HG03175 (cell line): Measurements from ENCODE around the gene PLEKHM3.
A peak's percentile ranks its signal among the peaks of the same experiment; 100 is the strongest.
"Not testable (repeated sequence)": the region's sequence is repeated elsewhere in the genome, so short reads cannot be mapped to it uniquely, and the experiment has no call there.

ENCODE experiments used
- ATAC-seq: cut with Tn5 transposase; IDR thresholded peaks from one replicate; pipeline ENCODE4 v1.9.1; 2021; ENCODE audit warnings: mild to moderate bottlenecking, moderate library complexity; ENCODE audit not compliant: unreplicated experiment

PLEKHM3 gene

GRCh38 chr2:207951734-207952470, 73.4 kb downstream of the PLEKHM3 start:
- ATAC-seq = no peak

- ATAC-seq = no peak
Measured at GRCh38 chr2:207950761-207951114, 74.6 kb downstream of the PLEKHM3 start.

DNA sequence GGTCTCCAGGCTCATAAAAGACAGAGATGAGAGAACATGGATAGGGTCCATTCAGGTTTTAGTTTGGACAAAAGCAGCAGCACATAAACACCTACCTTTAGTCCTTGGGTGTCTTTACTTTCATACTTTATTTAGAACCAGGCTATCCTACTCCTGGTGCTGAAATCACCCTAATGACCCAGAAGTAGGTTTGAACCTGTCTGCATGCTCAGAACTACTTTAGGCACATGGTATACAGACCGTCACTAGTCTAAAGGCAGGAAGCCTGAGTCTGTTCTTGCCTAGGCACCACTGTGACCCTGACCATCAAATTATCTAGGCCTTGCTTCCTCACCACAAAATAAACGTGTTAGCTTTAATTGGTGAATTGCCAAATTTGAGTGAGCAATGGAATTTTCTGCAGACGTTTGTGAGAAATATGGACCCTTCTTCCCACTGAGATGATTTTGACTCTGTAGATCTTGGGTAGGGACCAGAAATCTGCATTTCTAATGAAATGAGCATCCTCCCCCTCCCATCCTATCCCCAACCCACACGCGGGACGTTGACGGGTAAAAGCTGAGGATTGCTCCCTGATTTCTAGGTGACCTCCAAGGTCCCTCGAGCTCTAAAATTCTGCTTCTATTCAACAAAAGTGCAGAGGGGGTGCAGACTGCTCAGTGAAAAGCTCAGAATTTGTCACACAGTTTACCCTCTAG, 75.1 kb downstream of the PLEKHM3 start:
- no peak for ATAC-seq

GRCh38 chr2:207949245-207949644, 76.1 kb downstream of the PLEKHM3 start:
- ATAC-seq = not testable (repeated sequence)

- ATAC-seq = no peak
Measured at GRCh38 chr2:207944979-207945600, 80.2 kb downstream of the PLEKHM3 start.

DNA sequence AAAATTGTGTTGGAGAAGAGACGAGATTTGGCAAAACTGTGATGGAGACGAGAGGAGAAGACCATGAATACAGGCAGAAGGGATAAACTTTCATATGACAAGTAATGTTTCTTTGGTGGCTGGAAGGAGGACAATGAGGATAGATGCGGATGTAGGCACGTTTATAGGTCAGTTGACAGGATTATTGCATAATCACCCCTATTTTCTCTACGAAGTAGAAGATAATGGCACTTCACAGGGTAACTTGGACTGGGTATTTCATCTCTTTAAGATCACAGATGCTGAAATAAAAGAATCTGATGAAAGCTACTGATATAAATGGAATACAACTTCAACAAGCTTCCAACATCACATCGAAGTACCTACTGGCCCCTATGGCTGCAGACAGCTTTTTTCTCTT, 81.0 kb downstream of the PLEKHM3 start:
- ATAC-seq = no peak

DNA sequence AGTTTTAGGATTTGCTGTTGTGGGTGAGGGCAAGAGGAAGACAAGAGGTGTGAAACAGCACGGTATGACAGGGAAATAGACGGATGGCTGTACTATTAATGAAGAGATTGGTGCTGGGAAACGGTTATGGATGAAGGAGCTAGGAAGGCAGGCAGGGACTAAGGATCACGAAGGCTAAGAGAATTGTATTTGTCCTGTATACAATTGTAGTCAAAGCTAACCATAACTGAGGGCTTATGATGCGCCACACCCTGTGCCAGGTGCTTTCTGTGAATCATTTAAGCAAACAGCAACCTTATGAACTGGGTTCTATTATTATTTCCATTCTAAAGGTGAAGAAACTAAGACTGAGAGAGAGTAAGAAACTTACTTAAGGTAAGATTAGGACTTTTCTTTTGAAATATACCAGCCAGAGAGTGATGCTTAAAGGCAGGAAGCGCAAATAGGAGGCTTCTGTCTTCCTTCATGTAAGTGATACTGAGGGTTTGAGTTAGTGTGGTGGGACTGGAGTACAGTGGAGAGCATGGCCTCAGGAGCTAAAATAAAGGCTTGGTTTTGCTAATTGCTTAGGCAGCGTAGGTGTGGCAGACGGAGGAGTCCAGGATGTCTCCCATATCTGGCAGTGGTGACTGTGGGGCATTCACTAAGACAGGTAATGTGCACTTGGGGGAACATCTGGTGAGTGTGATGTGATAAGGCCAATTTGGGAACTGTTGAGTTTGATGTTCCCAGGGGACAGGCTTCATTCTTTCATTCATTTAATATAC, 85.8 kb downstream of the PLEKHM3 start:
- ATAC-seq = no peak

- no peak for ATAC-seq
Measured at GRCh38 chr2:207938886-207939285, 86.4 kb downstream of the PLEKHM3 start.

DNA sequence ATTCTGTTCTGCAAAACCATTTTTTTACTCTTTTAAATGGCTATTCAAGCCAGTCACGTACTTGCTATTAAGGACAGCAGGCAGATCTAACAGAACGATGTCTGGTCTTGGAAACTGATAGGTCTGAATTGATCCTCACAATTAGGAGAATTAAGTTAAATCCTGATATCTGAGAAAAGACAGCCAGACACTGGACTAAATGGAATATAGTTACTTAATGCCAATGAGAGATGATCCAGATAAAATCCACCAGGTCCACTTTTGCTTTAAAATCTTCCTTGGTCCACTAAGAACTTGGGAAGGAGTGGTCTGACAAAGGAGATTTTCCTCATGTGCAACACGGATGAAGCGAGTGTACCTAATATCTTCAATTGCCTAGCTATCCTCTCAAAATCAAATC, 86.9 kb downstream of the PLEKHM3 start:
- ATAC-seq = no peak

GRCh38 chr2:207937823-207938222, 87.5 kb downstream of the PLEKHM3 start:
- no peak for ATAC-seq

GRCh38 chr2:207937253-207937652, 88.1 kb downstream of the PLEKHM3 start:
- ATAC-seq = no peak

DNA sequence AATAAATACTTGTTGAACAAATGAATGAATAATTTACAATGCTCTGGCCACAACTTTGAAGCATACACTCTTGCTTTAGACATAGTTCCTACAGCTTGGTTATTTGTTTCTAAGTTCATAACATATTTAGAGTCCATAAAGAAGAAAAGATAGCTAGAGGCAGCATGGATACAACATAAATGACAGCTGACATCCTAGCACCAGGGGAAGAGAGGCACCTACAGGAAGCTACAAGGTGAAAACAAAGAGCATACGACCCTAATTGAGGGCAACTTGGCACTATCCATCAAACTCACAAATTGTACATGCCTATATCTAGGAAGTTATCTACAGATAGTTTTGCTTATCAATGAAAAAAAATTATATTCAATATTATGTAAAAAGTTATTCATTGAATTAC, 88.9 kb downstream of the PLEKHM3 start:
- no peak for ATAC-seq

GRCh38 chr2:207935991-207936370, 89.3 kb downstream of the PLEKHM3 start:
- ATAC-seq = no peak

DNA sequence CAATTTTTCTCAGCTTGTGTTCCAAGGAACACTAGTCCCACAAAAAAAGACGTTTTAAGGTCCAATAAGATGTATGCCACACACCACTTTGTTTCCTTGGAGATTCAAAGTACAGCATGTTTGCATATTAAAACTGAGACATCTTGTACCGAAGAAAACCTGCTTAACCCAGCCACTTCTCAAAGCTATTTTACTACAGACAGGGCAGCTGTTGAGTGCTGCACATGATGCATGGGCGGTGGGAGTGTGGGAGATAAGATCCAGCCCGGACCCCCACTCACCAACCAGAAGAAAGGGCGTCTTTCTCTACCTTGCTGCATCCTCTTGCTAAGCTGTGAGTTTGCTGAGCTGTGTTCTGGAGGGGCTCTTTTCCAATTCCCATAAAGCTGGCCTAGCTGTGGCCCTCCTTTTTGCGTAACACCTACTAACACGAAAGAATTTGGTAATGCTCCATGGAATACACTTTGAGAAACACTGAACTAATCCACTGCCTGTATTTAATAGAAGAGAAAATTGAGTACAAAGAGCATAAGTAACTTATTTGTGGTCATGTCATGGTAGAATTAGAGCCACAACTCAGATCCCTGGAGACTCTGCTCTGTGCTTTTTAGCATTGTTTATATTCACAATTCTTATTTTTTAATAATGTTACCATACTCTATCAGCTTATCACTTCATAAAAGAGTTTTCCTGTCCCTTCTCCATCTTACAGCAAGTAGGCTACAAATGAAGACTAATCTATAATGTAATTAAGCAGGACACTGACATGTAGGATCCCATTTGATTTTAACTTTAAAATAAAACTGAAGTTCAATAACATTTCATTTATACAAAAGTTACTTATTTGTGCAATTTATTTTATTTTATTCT, 90.0 kb downstream of the PLEKHM3 start:
- ATAC-seq = peak; percentile 57

DNA sequence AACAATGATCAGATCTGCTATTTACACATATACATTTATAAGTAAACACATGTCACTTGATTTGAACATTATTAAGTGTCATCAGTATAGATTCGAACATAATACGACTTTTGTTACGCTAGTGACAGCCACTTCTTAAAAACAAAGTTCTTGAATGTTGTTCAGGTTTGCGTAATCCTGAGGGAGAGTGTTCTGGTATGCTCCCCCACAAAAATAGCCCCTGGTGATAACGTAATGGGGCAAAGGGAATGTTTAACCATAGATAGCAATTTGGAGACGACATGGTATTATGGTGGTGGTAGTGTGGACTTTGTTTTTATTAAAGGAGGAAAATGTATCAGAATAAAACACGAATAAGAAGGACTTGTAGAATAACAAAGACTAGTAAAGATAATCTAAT, 90.6 kb downstream of the PLEKHM3 start:
- ATAC-seq = no peak

DNA sequence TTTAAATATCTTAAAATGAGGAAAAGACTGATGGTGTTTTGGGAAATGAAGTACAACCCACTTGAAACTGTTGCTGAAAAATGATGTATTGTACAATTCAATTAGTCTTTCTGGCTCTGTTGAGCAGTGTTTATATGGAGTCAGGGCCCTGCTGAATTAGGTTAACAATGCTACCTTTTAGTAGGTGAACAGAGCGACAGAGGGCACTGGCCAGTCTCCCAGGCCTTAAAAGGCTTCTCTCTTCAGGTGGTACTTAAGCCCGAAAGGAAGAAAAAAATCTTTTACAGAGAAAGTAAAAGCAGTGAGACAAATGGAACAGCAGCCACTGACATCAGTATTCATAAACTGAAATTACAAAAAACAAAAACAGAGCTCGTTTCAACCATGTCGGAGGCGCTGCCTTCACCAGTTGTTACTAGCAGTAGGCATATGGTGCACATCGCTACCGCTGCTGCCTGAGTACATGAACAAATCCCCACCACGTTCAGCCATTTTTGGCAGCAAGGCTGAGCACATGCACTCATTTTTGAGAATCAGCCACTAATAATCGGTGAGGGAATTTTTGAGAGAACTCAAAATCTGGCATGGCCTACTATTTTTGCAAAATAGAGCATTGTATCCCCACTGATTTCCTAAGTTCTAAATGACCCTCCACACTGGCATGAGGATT, 91.8 kb downstream of the PLEKHM3 start:
- no peak for ATAC-seq

- ATAC-seq = no peak
Measured at GRCh38 chr2:207932106-207932505, 93.2 kb downstream of the PLEKHM3 start.

GRCh38 chr2:207930747-207931146, 94.6 kb downstream of the PLEKHM3 start:
- ATAC-seq = no peak

GRCh38 chr2:207929923-207930322, 95.4 kb downstream of the PLEKHM3 start:
- no peak for ATAC-seq

DNA sequence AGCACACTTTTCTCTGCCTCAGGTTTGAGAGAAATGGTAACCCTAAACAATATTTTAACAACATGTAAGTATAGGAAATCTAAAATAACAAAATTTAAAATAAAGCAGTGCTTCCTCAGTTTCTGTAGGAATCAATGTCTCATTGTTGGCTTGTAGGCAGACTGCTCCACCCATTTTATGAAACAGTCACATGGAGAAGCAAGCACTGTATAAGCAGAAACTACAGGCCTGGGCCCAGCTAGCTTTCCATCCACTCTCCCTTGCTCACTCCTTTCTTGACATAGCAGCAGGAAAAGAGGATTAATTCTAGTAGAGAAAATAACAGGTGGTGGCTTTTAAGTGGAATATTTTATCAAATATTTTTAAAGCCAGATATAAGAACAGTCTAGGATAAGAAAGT, 97.2 kb downstream of the PLEKHM3 start:
- ATAC-seq = no peak
